GM18867 (cell line): ENCODE data around the gene AK4.
"Not testable (repeated sequence)": the region's sequence is repeated elsewhere in the genome, so short reads cannot be mapped to it uniquely, and the experiment has no call there.

Experiments used
- ATAC-seq: cut with Tn5 transposase; IDR thresholded peaks from one replicate; pipeline ENCODE4 v1.9.1; 2021; ENCODE audit warnings: mild to moderate bottlenecking, moderate library complexity; ENCODE audit not compliant: unreplicated experiment

The AK4 gene

DNA sequence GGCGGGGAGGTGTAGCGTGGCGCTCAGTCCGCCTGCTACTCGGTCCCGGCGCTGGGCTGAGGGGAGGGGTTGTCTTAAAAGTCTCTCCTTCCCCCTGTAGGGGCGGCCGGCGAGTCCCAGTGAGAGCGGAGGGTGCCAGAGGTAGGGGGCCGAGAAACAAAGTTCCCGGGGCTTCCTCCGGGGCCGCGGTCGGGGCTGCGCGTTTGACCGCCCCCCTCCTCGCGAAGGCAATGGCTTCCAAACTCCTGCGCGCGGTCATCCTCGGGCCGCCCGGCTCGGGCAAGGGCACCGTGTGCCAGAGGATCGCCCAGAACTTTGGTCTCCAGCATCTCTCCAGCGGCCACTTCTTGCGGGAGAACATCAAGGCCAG is at the start of gene AK4:
TSS of gene AK4 (plus strand) at position 26 of the 370 bp plus-strand sequence. CDS start at position 231, 205 bp downstream.
- peak; percentile 17 for ATAC-seq

DNA sequence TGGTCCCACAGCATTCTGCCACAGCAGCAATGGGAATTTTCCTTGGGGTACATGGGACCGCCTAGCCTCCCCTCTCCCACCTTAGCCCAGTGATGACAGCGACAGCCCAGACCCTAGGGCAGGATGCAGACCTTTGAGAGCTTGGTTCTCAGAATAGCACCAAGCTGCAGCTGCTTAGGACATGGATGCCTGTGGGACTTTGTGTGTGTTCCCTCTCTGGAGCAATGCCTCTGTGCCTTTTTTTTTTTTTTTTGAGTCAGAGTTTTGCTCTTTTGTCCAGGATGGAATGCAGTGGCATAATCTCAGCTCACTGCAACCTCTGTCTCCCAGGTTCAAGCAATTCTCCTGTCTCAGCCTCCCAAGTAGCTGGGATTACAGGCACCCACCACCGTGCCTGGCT is 44.2 kb upstream of the AK4 start:
- ATAC-seq, result no peak

DNA sequence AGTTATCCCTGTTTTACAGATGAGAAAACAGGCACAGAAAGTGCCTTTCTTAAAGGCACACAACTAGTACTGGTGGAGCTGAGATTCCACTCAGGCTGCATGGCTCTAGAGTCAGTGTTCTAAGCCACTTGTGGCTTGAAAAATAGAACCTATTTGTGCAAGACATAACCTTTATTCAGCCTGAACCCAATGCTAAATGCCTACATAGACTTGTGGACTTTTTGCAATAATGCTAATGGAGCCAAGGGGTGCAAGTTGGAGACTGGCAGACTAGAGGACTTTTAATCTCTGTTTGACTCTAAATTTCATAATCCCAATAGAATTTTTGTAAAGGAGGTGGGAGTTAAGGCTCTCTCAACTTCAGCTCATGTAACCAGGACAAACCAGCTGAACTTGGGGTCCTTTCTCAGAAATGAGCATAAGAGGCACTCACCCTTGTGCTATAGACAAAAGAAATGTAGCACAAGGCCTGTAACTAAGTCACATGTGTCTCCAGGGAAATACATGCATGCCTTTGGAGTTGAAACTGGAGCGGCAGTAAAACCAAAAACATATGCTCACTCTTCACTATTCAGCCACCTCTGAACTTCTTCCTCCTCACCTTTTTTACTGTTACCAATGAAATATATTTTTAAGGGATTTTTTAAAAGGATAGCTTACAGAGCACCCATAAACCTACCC is 43.0 kb upstream of the AK4 start:
- no peak for ATAC-seq

DNA sequence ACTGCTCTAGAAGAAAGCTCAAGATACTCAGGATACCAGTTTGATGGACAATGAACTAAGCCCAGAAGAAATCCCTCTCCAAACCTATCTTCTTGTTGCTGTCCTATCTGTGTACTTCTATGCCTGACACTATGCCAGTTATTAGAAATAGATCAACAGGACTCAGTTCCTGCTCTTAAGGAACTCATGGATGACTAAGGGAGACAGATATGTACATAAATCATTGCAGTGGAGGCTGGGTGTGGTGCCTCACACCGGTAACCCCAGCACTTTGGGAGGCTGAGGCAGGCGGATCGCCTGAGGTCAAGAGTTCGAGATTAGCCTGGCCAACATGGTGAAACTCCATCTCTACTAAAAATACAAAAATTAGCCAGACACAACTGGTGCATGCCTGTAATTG is 42.4 kb upstream of the AK4 start:
- ATAC-seq, result no peak

DNA sequence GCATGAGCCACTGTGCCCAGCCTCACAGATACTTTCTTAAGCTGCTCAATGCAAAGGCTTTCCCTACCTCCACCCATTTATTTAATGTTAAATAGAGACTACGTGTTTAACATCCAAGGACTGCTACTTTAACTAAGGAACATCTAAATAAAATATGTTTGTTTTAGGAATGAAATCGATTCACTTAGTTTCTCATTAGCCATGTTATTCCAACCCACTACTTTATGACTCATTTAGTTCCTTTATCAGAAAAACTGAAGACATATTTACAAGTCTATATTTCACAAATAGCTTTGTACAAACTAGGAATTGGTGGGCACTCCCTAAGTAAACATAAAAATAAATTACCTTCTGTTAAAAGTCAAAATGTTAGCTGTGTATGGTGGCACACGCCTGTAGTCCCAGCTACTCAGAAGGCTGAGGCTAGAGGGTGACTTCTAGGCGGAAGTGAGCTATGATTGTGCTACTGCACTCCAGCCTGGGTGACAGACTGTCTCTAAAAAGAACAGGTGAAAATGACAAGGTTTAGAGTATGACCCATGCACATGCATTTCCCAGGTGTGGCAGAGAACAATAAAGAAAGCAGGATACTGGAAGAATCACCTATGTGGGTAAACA is 39.9 kb upstream of the AK4 start:
- ATAC-seq, result no peak

DNA sequence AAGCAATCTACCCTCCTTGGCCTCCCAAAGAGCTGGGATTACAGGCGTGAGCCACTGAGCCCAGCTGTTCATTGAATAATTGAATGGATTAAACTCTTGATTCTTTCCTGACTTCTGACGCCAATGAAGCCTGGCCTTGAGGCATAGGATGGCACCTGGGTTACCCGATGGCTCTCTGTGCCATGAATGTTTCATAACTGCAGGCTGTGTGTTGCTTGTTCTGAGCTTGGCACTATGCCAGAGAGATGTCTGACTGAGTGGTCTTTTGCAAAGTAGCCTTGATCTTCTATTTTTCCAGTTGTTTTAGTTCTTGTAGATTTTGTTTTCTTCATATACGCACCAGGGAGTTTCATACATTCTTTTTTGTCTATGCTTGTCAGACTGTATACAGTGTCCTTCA is 38.5 kb upstream of the AK4 start:
- no peak for ATAC-seq

DNA sequence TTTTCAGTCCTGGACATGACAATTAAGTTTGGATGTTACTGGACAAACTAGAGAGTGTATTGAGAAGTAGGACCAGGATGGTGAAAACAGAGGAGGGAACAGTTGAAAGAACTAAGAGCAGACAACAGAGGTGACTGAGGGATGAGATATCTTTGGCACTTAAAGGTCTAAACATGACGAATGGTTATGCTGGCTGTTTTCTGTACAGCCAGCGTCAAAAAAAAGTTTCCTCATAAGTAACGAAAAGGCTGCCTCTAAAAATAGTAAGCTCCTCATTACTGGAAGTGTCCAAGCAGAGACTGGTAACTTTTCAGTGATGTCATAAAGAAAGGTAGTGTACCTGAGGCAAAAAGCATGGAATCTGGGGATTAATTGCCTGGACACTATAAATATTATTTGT is 35.2 kb upstream of the AK4 start:
- no peak for ATAC-seq

DNA sequence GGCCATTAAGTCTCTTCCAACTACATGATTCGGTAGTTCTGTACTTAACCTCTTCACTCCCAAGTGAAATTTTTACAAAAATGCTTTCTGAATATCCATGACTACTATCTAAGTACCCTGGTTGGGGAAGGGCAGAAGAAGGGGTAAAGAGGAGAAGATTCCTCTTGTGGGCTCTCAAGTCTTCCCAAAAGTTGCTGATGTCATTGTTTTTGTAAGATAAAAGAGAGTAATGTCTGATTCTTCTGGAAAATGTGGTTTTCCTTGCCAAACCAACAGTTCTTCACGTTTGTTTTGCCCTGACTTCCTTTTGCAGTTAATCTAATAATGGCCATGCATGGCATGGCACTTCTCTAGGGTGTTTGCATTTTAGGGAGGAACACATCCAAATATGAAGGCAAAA is 34.7 kb upstream of the AK4 start:
- ATAC-seq, result no peak

DNA sequence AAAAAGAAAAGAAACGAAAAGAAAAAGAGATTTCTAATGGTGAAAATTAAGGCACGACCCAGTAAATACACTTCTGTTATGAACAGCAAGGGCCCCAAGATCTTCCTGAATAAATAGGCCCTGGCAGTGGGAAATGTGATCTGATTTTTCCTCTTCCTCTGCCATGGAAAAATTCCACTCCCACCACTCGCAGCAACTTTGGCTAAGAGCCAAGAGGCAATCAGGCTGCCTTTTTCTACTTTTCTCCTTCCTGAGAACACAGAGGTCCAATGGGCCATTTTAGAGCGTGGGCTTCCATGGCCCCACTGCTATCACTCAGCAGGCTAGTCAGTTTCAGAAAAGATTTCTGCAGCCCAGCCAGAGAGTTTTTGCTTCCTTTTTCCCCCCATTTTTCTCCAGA is 33.7 kb upstream of the AK4 start:
- no peak for ATAC-seq

DNA sequence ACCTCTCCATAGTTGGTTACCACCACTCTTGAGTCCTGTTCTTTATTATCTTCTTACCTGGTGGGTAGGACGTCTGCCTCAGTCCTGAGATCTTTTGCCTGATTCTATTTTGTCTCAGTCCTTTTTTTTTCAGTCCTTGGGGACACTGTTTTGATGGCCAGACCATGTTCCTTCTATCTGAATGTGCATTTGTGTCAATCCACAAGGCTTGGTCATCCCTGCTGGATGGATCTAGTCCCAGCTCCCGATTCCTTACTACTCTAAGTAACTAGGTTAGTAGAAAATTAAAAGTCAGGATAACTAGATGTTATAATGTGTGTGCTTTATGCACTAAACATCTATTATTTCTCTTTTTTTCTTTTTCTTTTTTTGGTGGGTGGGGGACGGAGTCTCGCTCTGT is 28.1 kb upstream of the AK4 start:
- no peak for ATAC-seq

DNA sequence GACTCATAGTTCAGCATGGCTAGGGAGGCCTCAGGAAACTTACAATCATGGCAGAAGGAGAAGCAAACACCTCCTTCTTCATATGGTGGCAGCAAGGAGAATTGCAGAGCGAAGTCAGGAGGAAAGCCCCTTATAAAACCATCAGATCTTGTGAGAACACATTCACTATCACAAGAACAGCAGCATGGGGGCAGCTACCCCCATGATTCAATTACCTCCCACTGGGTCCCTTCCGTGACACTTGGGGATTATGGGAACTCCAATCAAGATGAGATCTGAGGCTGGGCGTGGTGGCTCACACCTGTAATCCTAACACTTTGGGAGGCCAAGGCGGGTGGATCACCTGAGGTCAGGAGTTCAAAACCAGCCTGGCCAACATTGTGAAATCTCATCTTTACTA is 18.9 kb upstream of the AK4 start:
- not testable (repeated sequence) for ATAC-seq

DNA sequence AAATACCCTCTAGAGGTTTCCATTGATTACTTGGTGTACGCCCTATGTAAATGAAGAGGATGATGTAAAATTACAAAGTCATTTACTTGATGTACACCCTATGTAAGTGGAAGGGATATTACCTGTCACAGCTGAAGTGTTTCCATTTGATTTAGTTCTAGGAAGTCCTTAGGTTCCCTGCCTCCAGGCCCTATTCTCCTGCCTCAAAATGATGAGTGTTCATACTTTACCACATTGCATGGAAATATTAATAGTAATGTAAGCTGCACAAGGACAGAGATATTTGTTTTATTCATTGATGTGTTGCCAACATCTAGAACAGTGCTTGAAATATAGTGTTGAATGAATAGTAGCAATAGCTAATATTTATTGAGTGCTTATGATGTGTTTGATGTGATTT is 9.5 kb upstream of the AK4 start:
- ATAC-seq, result no peak

DNA sequence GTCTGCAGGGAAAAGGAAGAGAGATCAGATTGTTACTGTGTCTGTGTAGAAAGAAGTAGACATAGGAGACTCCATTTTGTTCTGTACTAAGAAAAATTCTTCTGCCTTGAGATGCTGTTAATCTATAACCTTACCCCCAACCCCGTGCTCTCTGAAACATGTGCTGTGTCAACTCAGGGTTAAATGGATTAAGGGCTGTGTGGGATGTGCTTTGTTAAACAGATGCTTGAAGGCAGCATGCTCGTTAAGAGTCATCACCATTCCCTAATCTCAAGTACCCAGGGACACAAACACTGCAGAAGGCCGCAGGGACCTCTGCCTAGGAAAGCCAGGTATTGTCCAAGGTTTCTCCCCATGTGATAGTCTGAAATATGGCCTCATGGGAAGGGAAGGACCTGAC is 8.2 kb upstream of the AK4 start:
- not testable (repeated sequence) for ATAC-seq

DNA sequence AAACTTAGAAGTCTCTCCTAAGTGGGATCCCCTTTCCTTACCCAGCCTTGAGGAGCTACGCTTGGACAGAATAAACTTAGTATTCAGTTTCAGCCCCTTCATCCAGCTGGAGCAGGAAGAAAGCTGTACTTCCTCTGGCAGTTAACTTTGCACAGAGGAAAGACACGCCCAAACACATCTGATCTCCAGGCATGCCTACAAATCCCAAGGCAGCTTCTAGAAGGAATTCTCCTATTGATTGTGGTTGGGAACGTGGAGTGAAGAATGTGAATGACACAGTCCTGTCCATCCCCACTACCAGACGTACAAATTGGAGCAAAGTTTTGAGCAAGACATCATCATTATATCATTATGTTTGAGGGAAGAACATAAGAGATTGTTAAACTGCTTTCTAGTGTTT is 6.6 kb upstream of the AK4 start:
- no peak for ATAC-seq

DNA sequence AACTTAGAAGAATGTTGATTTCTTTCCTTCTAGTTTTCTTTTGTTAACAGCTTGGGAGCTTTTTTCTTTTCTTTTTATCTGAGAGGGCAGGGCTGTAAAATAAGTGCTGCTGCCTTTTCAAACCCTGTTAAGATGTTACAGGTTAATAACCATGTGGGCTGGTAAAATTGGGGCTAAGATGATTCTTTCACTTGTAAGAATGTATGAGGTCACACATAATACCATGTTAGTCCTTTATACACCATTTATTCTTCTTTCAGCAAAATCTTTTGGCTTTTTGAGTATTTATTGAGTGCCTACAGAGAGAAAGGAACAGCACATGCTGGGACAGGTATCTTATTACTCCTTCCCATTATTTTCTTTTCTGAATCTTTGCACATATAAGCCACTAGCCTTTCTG is 6.1 kb upstream of the AK4 start:
- ATAC-seq, result no peak

DNA sequence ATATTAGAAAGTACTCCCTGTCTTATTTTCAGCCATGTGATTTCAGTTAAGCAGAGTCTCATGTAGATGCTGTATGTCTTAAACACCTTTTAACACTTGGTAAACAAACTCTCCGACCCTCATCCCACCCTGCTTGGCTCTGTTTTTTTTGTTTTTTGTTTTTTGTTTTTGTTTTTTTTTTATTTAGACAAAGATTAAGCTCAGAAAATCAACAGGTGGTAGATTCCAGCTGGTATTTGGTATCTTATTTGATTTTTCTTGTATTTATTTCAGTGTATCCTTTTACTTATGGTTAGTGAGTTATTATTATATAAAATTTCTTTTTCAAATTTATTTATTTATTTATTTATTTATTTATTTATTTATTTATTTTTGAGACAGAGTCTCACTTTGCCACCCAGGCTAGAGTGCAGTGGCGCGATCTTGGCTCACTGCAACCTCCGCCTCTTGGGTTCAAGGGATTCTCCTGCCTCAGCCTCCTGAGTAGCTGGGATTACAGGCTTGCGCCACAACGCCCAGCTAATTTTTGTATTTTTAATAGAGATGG is 4.8 kb upstream of the AK4 start:
- ATAC-seq, result not testable (repeated sequence)

DNA sequence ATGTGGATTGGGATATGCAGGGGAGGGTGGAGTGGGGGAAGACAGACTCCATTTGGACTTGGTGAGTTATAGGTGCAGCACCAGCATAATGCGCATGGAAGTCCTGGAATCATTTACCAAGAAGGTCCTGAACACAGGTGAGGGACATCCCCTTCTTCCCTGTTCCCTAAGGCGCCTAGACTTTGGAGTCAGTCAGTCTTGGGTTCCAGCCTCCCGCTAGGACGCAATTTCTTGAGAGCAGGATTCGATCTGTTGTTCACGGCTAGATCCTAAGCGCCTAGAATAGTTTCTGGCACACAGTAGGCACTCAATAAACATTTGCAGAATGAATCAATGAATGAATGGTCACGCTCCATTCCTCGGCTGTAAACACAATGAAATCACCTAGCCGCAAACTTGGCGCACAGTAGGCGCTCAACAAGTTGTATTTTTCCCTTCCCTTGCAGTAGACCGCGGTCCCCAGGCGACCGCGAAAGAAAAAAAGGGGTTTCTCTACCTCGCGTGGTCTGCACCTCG is 1.0 kb upstream of the AK4 start:
- no peak for ATAC-seq

DNA sequence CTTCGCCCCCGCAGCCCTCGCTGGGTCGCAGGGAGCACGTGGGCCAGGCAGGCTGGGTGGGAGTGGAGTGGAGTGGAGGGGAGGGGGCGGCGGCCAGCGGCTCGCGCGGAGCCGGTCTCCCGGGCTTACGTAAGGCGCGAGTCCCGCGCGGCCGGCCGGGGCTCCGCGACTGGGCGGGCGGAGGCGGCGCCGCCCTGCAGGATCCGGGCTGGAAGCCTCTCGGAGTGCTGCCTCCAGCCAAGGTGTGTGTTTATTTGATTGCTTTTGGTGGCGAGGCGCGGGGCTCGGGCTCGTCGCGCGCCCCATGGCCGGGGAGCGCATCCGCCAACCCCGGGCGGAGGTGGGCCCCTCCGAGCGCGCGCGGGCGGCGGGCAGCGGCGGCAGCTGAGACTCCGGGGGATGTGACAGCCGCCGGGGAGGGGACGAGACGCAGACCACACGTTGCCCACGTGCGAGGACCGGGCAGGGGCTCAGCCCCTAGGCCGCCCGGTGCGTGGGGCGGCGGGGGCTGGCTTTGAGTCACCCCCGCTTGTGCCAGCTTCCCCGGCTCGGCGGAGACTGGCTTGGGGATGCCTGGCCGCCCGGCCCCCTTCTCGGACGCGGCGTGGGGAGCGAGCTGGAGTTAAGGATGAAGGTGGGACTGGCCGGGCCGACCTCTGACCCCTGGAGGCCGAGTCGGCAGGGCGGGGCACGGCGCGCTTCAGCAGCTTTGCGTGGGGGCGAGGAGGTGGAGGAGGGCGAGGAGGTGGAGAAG is 402 bp upstream of the AK4 start:
- peak; percentile 62 for ATAC-seq

DNA sequence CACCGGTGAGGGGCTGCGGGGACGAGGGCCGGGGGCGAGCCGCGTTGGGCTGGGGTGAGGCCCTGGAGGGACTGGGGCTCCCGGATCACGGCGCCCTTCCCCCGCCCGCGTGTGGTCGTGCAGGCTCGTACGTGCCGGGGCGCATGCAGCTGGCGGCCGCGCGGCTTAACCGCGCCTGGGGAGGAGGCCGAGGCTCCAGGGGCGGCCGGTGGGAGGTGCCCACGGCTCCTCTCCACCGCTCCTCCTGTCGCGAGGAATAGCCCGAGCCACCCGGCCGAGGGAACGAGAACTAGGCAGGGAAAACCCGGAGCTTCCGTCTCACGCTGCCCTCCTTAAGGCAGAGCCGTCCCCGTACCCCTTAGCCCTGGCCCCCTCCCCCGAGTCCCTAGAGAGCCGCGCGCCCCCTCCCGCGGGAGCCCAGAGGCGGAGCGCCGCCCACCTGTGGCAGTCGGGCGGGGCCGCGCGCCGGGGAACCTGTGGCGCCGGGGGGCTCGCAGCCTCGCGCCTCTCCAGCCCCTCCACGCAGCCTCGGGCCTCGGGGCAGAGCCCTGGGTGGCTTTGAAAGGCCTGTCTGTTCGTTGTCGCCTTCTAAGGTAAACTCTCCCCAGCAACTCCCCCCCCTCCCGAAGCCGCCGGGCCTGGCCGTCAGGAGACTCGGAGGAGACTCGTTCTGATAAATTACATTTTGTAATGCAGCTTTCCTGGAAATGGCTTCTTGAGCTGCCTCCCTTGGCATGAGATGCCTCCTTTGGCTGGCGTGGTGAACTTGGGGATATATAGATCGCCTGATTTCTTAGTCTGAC is 746 bp downstream of the AK4 start:
- peak; percentile 46 for ATAC-seq

DNA sequence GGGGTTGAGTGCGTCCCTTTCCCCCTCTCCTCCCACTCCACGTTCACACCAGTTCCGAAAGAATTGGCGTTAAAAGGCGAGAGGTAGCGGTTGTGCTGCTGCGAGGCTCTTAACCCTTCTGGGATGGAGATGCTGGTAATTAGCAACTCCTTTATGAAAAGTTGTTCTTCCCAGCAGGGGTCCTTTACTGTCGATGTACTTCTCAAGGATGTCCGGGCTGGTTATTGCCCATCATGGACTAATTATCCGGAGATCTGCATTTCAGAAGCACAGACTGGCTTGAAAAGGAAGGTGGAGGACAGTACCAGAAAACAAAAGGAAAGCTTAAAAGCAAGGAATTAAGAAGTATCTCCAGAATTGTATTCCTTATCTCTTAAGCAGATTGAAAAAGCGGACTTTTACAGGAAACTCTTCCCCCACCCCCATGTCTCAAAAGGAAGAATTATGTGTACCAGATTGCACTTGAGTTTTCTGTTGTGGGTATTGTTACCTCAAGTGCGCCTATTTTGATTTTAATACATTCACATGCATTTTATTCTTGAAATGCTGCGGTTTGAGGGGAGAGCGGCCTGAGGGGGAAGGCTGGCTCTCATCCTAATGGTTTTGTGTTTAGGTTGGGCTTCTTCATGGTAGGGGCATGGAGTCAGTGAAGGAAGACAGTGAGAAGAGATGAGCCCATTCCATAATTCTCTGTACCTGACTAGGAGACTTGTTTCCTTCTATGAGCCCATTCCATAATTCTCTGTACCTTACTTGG is 1.5 kb downstream of the AK4 start:
- peak; percentile 2 for ATAC-seq
